22Rv1 (cell line): ENCODE measurements around the gene SON.
"Not testable (repeated sequence)": the region's sequence is repeated elsewhere in the genome, so short reads cannot be mapped to it uniquely, and the experiment has no call there.

Experiments
- CTCF ChIP-seq: fragments of 450-650 bp; IDR thresholded peaks from 2 replicates; pipeline ENCODE4 v1.5.1; 2017; ENCODE audit warnings: mild to moderate bottlenecking
- ZFX ChIP-seq: fragments of 450-650 bp; IDR thresholded peaks from 2 replicates; pipeline ENCODE4 v1.6.1; 2017; ENCODE audit warnings: antibody characterized with exemption, borderline replicate concordance

DNA sequence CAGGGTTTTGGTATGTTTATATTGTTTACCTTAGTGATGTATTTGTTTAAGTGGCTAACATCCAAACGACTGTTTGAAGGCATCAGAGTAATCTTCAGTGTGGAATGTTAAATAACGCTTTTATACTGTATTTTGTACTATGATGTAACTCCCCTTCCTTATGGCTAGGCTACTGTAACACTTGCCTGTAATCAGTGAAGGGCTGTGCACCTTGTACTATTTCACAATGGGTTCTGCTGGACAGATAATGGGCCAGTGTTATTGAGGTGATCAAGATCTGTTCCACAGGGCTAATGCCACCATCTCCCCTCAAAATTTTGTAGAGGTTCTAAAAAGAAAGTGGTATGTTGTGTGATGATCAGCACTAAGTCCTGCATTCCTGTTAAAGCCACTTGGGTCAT, 33.9 kb downstream of the SON start:
- not testable (repeated sequence) for TF ChIP-seq CTCF, ZFX
